ENCODE measurements around the gene SCYL2. TPM values are rescaled to one million over a fixed set of nuclear protein-coding genes. Genes with fewer than 3 reads are reported as not detected.
"Not testable (repeated sequence)": the region's sequence is repeated elsewhere in the genome, so short reads cannot be mapped to it uniquely, and the experiment has no call there.

Gene SCYL2, protein sequence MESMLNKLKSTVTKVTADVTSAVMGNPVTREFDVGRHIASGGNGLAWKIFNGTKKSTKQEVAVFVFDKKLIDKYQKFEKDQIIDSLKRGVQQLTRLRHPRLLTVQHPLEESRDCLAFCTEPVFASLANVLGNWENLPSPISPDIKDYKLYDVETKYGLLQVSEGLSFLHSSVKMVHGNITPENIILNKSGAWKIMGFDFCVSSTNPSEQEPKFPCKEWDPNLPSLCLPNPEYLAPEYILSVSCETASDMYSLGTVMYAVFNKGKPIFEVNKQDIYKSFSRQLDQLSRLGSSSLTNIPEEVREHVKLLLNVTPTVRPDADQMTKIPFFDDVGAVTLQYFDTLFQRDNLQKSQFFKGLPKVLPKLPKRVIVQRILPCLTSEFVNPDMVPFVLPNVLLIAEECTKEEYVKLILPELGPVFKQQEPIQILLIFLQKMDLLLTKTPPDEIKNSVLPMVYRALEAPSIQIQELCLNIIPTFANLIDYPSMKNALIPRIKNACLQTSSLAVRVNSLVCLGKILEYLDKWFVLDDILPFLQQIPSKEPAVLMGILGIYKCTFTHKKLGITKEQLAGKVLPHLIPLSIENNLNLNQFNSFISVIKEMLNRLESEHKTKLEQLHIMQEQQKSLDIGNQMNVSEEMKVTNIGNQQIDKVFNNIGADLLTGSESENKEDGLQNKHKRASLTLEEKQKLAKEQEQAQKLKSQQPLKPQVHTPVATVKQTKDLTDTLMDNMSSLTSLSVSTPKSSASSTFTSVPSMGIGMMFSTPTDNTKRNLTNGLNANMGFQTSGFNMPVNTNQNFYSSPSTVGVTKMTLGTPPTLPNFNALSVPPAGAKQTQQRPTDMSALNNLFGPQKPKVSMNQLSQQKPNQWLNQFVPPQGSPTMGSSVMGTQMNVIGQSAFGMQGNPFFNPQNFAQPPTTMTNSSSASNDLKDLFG
- 10 to 100 TPM; 46.5 to 59.6 (median 55.7) TPM for polyA plus RNA-seq (ENCODE audit: insufficient read length in 3 of 3)
- long read RNA-seq, donor 1, full-length matches to known transcripts = 3 of 10 reads
- long read RNA-seq, donor 1, partial matches to known transcripts = 7 of 10 reads
- long read RNA-seq, donor 1, other reads (novel, unspliced or antisense) = 0 of 10 reads
- long read RNA-seq, donor 2, full-length matches to known transcripts = 1 of 12 reads
- long read RNA-seq, donor 2, partial matches to known transcripts = 5 of 12 reads
- long read RNA-seq, donor 2, other reads (novel, unspliced or antisense) = 6 of 12 reads
- long read RNA-seq, donor 3, partial matches to known transcripts = 0 of 1 reads
- long read RNA-seq, donor 3, other reads (novel, unspliced or antisense) = 0 of 1 reads
- long read RNA-seq, donor 4, full-length matches to known transcripts = 1 of 12 reads
- long read RNA-seq, donor 4, partial matches to known transcripts = 5 of 12 reads
- long read RNA-seq, donor 4, other reads (novel, unspliced or antisense) = 6 of 12 reads
- long read RNA-seq, donor 5, full-length matches to known transcripts = 3 of 3 reads
- long read RNA-seq, donor 5, partial matches to known transcripts = 0 of 3 reads
- long read RNA-seq, donor 5, other reads (novel, unspliced or antisense) = 0 of 3 reads
- long read RNA-seq, donor 6, partial matches to known transcripts = 8 of 10 reads
- long read RNA-seq, donor 6, other reads (novel, unspliced or antisense) = 0 of 10 reads
- long read RNA-seq, donor 7, full-length matches to known transcripts = 4 of 15 reads
- long read RNA-seq, donor 7, partial matches to known transcripts = 5 of 15 reads
- long read RNA-seq, donor 7, other reads (novel, unspliced or antisense) = 6 of 15 reads
- long read RNA-seq, donor 8, partial matches to known transcripts = 0 of 1 reads
- long read RNA-seq, donor 8, other reads (novel, unspliced or antisense) = 0 of 1 reads
- long read RNA-seq, donor 9, full-length matches to known transcripts = 3 of 14 reads
- long read RNA-seq, donor 9, partial matches to known transcripts = 6 of 14 reads
- long read RNA-seq, donor 9, other reads (novel, unspliced or antisense) = 5 of 14 reads
- long read RNA-seq, donor 10 = 0 reads
- long read RNA-seq, donor 11, full-length matches to known transcripts = 2 of 2 reads
- long read RNA-seq, donor 11, partial matches to known transcripts = 0 of 2 reads
- long read RNA-seq, donor 11, other reads (novel, unspliced or antisense) = 0 of 2 reads
- long read RNA-seq, donor 12, full-length matches to known transcripts = 4 of 34 reads
- long read RNA-seq, donor 12, partial matches to known transcripts = 25 of 34 reads
- long read RNA-seq, donor 12, other reads (novel, unspliced or antisense) = 5 of 34 reads
- long read RNA-seq, donor 13, full-length matches to known transcripts = 2 of 7 reads
- long read RNA-seq, donor 13, partial matches to known transcripts = 0 of 7 reads
- long read RNA-seq, donor 13, other reads (novel, unspliced or antisense) = 5 of 7 reads
- long read RNA-seq, donor 14 = 0 reads
- long read RNA-seq, donor 15, full-length matches to known transcripts = 3 of 8 reads
- long read RNA-seq, donor 15, partial matches to known transcripts = 5 of 8 reads
- long read RNA-seq, donor 15, other reads (novel, unspliced or antisense) = 0 of 8 reads
- long read RNA-seq, donor 16, full-length matches to known transcripts = 3 of 3 reads
- long read RNA-seq, donor 16, partial matches to known transcripts = 0 of 3 reads
- long read RNA-seq, donor 16, other reads (novel, unspliced or antisense) = 0 of 3 reads

- DNase-seq = peak; percentile 96
Observed at GRCh38 chr12:100266835-100267602, at the start of gene SCYL2, which contains the start of gene DEPDC4. SCYL2 (plus strand) TSS chr12:100267177; CDS start chr12:100282971, 15,794 bp downstream. DEPDC4 (minus strand) TSS chr12:100267079; CDS start chr12:100267076, 3 bp downstream.

GRCh38 chr12:100219328-100220109, 47.5 kb upstream of the SCYL2 start:
- DNase-seq = no peak

GRCh38 chr12:100221523-100221922, 45.5 kb upstream of the SCYL2 start:
- no peak for DNase-seq

DNA sequence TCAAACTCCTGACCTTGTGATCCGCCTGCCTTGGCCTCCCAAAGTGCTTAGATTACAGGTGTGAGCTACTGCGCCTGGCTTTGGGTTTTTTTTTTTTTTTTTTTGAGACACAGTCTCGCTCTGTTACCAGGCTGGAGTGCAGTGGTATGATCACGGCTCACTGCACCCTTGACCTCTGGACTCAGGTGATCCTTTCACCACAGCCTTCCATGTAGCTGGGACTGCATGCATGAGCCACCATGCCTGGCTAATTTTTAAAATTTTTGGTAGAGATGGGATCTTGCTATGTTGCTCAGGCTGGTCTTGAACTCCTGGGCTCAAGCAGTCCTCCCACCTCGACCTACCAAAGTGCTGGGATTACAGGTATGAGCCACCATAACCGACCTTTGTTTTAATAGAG, 44.8 kb upstream of the SCYL2 start:
- DNase-seq = not testable (repeated sequence)

DNA sequence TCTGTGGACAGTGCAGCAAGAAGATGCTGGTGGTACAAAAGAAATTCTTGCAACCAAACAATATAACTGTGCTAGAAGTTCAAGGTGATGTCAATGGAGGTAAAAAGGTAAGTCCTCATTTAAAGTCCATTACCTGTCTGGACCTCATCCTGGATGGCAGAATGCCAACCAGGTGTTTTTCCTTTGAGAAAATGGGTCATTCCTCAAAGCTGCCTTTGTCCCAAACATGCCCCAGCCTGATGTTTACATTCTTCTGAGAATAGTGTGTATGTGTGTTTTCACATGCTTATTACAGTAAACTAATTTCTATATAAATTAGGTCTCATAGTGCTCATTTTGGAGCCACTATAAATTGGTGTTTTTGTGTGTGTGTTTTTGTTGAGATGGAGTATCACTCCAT, 41.5 kb upstream of the SCYL2 start:
- DNase-seq = no peak

DNA sequence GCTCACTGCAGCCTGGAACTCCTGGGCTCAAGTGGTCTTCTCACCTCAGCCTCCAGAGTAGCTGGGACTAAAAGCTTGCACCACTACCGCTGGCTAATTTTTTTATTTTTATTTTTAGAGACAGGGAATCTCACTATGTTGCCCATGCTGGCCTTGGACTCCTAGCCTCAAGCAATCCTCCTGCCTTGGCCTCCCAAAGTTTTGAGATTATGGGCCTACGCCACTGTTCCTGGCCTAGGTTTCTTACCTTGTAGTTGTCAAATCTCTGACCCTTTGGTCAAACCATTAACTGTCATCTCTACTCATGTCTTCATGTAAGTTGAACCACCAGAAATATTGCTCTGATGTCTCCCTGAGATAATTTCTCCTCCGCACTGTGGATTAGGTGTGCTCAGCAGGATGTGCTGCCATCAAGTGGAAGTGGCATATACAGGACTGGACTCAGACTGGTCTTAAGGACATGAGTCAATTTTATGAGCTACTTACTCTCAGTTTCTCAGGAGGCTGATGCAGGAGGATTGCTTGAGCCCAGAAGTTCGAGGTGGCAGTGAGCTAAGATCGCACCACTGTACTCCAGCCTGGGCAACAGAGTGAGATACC, 37.8 kb upstream of the SCYL2 start:
- DNase-seq = no peak

DNA sequence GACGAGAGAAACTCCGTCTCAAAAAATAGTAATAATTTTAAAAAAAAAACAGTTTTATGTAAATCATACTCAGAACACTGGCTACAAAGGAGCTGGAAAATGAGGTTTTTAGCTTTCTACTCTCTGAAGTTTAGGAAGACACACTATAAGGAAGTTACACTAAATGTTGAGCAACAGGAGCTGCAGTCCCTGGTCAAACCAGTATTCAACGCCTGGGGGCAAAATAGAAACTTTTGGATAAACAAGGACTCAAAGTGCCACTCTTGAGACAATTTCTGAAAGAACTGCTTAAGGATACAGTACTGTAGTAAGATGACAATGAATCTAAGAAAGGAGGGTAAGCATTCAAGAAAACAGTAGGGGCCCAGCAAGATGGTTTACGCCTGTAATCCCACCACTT, 37.1 kb upstream of the SCYL2 start:
- DNase-seq = peak; percentile 15

DNA sequence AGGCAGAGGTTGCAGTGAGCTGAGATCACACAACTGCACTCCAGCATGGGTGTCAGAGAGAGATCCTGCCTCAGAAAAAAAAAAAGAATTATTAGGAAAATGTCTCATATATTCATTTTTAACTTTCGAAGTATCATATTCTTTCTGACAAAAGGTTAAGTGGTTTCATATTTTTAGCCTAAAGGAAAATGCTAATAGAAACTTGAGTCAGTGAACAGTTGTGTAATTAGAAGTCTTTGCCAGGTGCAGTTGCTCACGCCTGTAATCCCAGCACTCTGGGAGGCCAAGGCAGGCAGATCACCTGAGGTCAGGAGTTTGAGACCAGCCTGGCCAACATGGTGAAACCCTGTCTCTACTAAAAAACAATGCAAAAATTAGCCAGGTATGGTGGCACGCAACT, 35.1 kb upstream of the SCYL2 start:
- not testable (repeated sequence) for DNase-seq

GRCh38 chr12:100234166-100234565, 32.8 kb upstream of the SCYL2 start:
- DNase-seq = no peak

DNA sequence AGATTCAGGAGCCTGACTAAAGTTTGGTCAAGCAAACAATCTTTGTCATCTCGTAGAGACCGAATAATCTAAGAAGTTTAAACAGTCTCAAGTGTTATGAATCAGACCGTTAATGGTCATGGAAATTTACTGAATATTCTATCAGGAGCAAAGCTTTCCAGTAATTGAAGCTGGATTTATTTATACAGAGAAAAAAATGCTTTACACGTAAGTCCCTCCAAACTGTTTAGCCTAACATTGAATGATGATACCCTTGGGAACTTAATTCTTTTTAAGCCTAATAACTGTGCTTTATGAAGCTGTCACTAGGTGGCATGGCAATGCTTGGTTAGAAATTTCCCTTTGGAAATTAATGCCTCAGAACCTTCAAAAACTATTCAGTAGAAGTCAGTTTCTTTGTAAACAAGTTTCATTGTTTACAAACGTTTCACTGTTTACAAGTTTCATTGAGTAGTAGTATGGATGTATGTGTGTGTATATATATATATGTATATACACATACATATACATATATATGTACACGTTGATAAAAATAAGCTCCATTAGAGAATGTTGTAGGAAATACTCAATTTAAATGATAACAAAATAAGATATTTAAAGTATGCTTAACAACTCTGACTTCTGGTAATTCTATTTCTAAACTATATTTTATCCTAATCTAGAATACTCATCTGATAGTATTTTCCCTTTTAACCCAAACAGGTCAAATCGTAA, 32.2 kb upstream of the SCYL2 start:
- DNase-seq = peak; percentile 45

- DNase-seq = no peak
Observed at GRCh38 chr12:100238801-100239200, 28.2 kb upstream of the SCYL2 start.

DNA sequence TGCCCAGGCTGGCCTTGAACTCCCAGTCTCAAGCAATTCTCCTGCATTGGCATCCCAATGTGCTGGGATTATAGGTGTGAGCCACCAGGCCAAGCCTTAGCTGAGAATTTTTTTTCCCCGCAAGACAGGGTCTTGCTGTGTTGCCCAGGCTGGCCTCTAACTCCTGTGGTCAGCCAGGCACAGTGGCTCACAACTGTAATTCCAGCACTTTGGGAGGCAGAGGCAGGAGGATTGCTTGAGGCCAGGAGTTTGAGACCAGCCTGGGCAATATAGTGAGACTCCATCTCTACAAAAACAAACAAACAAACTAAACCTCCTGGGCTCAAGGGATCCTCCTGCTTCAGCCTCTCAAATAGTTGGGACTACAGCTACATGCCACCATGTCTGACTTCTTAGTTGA, 27.4 kb upstream of the SCYL2 start:
- DNase-seq = no peak

- DNase-seq = no peak
Observed at GRCh38 chr12:100243137-100243536, 23.8 kb upstream of the SCYL2 start.

DNA sequence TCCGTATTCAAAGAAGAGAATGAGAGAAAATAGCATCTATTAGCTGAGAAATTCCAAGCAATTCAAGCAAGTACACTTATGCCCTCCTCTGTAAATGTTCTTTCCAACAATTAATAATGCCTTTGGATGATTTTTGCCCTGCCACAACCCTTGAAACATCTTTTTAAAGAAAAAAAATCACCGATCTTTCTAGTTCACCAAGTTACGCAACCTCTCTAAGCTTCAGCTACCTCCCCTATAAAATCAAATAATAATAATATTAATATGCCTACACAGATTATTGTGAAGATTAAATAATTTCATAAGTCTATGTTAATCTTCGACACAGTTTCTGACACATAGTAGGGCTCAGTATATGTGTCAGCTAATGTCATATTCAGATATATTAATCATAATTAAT, 19.2 kb upstream of the SCYL2 start:
- no peak for DNase-seq

DNA sequence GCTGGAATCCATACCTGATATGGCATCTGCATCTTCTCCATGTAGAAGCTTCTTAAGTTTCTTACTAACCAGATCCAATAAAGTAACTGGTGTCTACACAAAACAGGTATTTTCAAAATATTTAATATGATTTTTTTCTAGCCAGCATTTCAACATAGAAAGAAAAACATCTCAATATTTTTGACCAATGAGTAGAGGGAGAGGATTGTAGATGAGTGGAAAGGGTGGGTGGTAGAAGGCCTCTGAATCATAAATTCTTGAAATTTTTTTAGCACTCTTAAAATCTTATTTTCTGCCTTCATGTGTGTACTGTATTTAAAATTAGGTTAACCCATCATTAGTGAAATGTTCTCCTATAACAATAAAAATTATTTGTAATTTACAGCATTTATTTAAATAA, 18.1 kb upstream of the SCYL2 start:
- DNase-seq = no peak

GRCh38 chr12:100249941-100250340, 17.0 kb upstream of the SCYL2 start:
- DNase-seq = no peak
